Central memory CD8-positive, alpha-beta T cell (primary cell): ENCODE data around the gene HES4.
"Not testable (repeated sequence)": the region's sequence is repeated elsewhere in the genome, so short reads cannot be mapped to it uniquely, and the experiment has no call there.

Experiments used
- ATAC-seq: fragments of 150-1000 bp; cut with Tn5 transposase; replicated peaks from 2 replicates; pipeline ENCODE4 v1.10.0; 2022; ENCODE audit warnings: mild to moderate bottlenecking, moderate FRiP score, moderate number of reproducible peaks; ENCODE audit not compliant: poor library complexity, severe bottlenecking; ENCODE audit errors: extremely low read depth
- DNase-seq, 2 donors: peaks; one replicate each; pipeline ENCODE4 v3.0.0; 2021; ENCODE audit warnings: low spot score in 2 of 2
- H3K27ac Mint-ChIP-seq: one replicate; pipeline ENCODE4 v1.8.0; 2022; ENCODE audit warnings: low read depth, mild to moderate bottlenecking, moderate library complexity, mixed read lengths
- H3K27me3 Mint-ChIP-seq: one replicate; pipeline ENCODE4 v1.8.0; 2022; ENCODE audit warnings: mixed read lengths
- H3K36me3 Mint-ChIP-seq: one replicate; pipeline ENCODE4 v1.8.0; 2022; ENCODE audit warnings: mild to moderate bottlenecking, moderate library complexity, mixed read lengths; ENCODE audit not compliant: insufficient read depth
- H3K4me1 Mint-ChIP-seq: one replicate; pipeline ENCODE4 v1.8.0; 2022; ENCODE audit warnings: mixed read lengths
- H3K4me3 Mint-ChIP-seq: one replicate; pipeline ENCODE4 v1.8.0; 2022; ENCODE audit warnings: mild to moderate bottlenecking, moderate library complexity, mixed read lengths
- H3K9me3 Mint-ChIP-seq: one replicate; pipeline ENCODE4 v1.8.0; 2022; ENCODE audit warnings: mixed read lengths

The HES4 gene

GRCh38 chr1:981955-982558 is 17.8 kb downstream of the HES4 start, which contains the start of gene PERM1:
TSS of gene PERM1 (minus strand) at chr1:982093. CDS start at chr1:981029, 1,064 bp downstream.
- ATAC-seq = no peak
- peaks cover 5% of the 10 kb centered on the region for H3K4me1 Mint-ChIP-seq
- H3K27me3 Mint-ChIP-seq = peaks cover 37% of the 10 kb centered on the region
- DNase-seq = no peak
- H3K9me3 Mint-ChIP-seq = no peaks in the 10 kb centered on the region
- no peak within 1 kb of the TSS for H3K27ac Mint-ChIP-seq
- H3K36me3 Mint-ChIP-seq = no peaks in the 10 kb centered on the region
- no peak within 1 kb of the TSS for H3K4me3 Mint-ChIP-seq

- peaks cover 5% of the 10 kb centered on the region for H3K4me1 Mint-ChIP-seq
- peaks cover 36% of the 10 kb centered on the region for H3K27me3 Mint-ChIP-seq
- no peak for DNase-seq
Observed at GRCh38 chr1:981491-981954, 18.4 kb downstream of the HES4 start.

GRCh38 chr1:980602-981395 is 19.1 kb downstream of the HES4 start:
- ATAC-seq (no peak), DNase-seq (no peak)
- Mint-ChIP-seq H3K36me3 (peaks cover under 1% of the 10 kb centered on the region), H3K4me1 (peaks cover 7% of the 10 kb centered on the region), H3K4me3 (no peak overlapping the region), H3K27me3 (peaks cover 31% of the 10 kb centered on the region), H3K9me3 (no peaks in the 10 kb centered on the region), H3K27ac (no peak overlapping the region)

More at GRCh38 chr1:981491-981954, 18.4 kb downstream of the HES4 start:
- Mint-ChIP-seq H3K27ac (no peak overlapping the region), H3K9me3 (no peaks in the 10 kb centered on the region), H3K4me3 (no peak overlapping the region), H3K36me3 (no peaks in the 10 kb centered on the region)
- ATAC-seq = no peak

GRCh38 chr1:980137-980571 is 19.7 kb downstream of the HES4 start:
- H3K9me3 Mint-ChIP-seq = no peaks in the 10 kb centered on the region
- H3K4me1 Mint-ChIP-seq = peaks cover 10% of the 10 kb centered on the region
- H3K27ac Mint-ChIP-seq = no peak overlapping the region
- no peak overlapping the region for H3K4me3 Mint-ChIP-seq
- ATAC-seq (no peak), DNase-seq (no peak)
- peaks cover 31% of the 10 kb centered on the region for H3K27me3 Mint-ChIP-seq
- H3K36me3 Mint-ChIP-seq = peaks cover 2% of the 10 kb centered on the region

- Mint-ChIP-seq H3K4me1 (peaks cover 10% of the 10 kb centered on the region), H3K36me3 (peaks cover 2% of the 10 kb centered on the region), H3K27ac (no peak overlapping the region), H3K27me3 (peaks cover 31% of the 10 kb centered on the region), H3K4me3 (no peak overlapping the region), H3K9me3 (no peaks in the 10 kb centered on the region)
- DNase-seq = no peak
- ATAC-seq = no peak
Observed at GRCh38 chr1:979744-980072, 20.2 kb downstream of the HES4 start.

GRCh38 chr1:978835-979743 is 20.8 kb downstream of the HES4 start:
- H3K4me1 Mint-ChIP-seq = peaks cover 10% of the 10 kb centered on the region
- no peak overlapping the region for H3K27ac Mint-ChIP-seq
- peaks cover 2% of the 10 kb centered on the region for H3K36me3 Mint-ChIP-seq
- DNase-seq (no peak), ATAC-seq (no peak)
- no peak overlapping the region for H3K4me3 Mint-ChIP-seq
- H3K9me3 Mint-ChIP-seq = no peaks in the 10 kb centered on the region
- H3K27me3 Mint-ChIP-seq = peaks cover 35% of the 10 kb centered on the region

GRCh38 chr1:978069-978834 is 21.6 kb downstream of the HES4 start:
- H3K27me3 Mint-ChIP-seq = peaks cover 29% of the 10 kb centered on the region
- DNase-seq (no peak), ATAC-seq (no peak)
- H3K27ac Mint-ChIP-seq = peak overlapping the region; percentile 65
- peaks cover 2% of the 10 kb centered on the region for H3K36me3 Mint-ChIP-seq
- peak overlapping the region; percentile 65 for H3K4me3 Mint-ChIP-seq
- H3K9me3 Mint-ChIP-seq = no peaks in the 10 kb centered on the region
- peaks cover 10% of the 10 kb centered on the region for H3K4me1 Mint-ChIP-seq

- H3K4me1 Mint-ChIP-seq = peaks cover 10% of the 10 kb centered on the region
- H3K9me3 Mint-ChIP-seq, H3K4me3 Mint-ChIP-seq, H3K27ac Mint-ChIP-seq, DNase-seq, ATAC-seq, H3K36me3 Mint-ChIP-seq: not testable (repeated sequence)
- peaks cover 17% of the 10 kb centered on the region for H3K27me3 Mint-ChIP-seq
Observed at GRCh38 chr1:976791-977190, 23.1 kb downstream of the HES4 start.

GRCh38 chr1:975896-976683 is 23.8 kb downstream of the HES4 start:
- peaks cover 17% of the 10 kb centered on the region for H3K27me3 Mint-ChIP-seq
- ATAC-seq (peak; percentile 79), DNase-seq (peak; percentile 31 to 60)
- H3K36me3 Mint-ChIP-seq = peaks cover 2% of the 10 kb centered on the region
- H3K4me3 Mint-ChIP-seq = peak overlapping the region; percentile 65
- H3K27ac Mint-ChIP-seq = no peak overlapping the region
- H3K9me3 Mint-ChIP-seq = no peaks in the 10 kb centered on the region
- H3K4me1 Mint-ChIP-seq = peaks cover 10% of the 10 kb centered on the region

GRCh38 chr1:975365-975764 is 24.5 kb downstream of the HES4 start:
- Mint-ChIP-seq H3K27me3 (peaks cover 17% of the 10 kb centered on the region), H3K36me3 (peaks cover 2% of the 10 kb centered on the region), H3K4me1 (peaks cover 10% of the 10 kb centered on the region), H3K9me3 (no peaks in the 10 kb centered on the region), H3K27ac (no peak overlapping the region), H3K4me3 (peak overlapping the region; percentile 65)
- ATAC-seq (no peak), DNase-seq (no peak)

GRCh38 chr1:974687-975328 is 25.1 kb downstream of the HES4 start:
- no peak for DNase-seq
- Mint-ChIP-seq H3K27me3 (peaks cover 17% of the 10 kb centered on the region), H3K36me3 (peaks cover 2% of the 10 kb centered on the region), H3K4me1 (peaks cover 10% of the 10 kb centered on the region), H3K27ac (no peak overlapping the region), H3K9me3 (no peaks in the 10 kb centered on the region), H3K4me3 (peak overlapping the region; percentile 56)
- no peak for ATAC-seq
